HepG2 (cell line): ENCODE data around the gene CD244.

ENCODE experiments used
- ASH2L ChIP-seq: fragments of 300-600, 200-600 bp; sonication (generic); IDR thresholded peaks from 2 replicates; pipeline ENCODE4 v1.7.0; 2017; ENCODE audit warnings: low read depth, mild to moderate bottlenecking, moderate library complexity, mixed read lengths, low read length; ENCODE audit not compliant: insufficient read length
- CHD4 ChIP-seq: fragments of 200-600 bp; sonication (generic); IDR thresholded peaks from 2 replicates; pipeline ENCODE4 v1.7.0; 2017; ENCODE audit warnings: mild to moderate bottlenecking, low read length, borderline replicate concordance
- DNMT1 ChIP-seq: sonication (generic); formaldehyde crosslinking; IDR thresholded peaks from 2 replicates; pipeline ENCODE4 v1.5.1; 2020; ENCODE audit warnings: mild to moderate bottlenecking, missing genetic modification reagents
- ETV5 ChIP-seq: IDR thresholded peaks from 2 replicates; pipeline ENCODE4 v1.6.1; 2018; ENCODE audit warnings: missing biosample characterization, missing genetic modification reagents, inconsistent platforms, borderline replicate concordance
- NRL ChIP-seq: sonication (generic); formaldehyde crosslinking; IDR thresholded peaks from 2 replicates; pipeline ENCODE4 v1.5.0; 2020; ENCODE audit warnings: missing genetic modification reagents, mild to moderate bottlenecking, moderate library complexity, borderline replicate concordance
- RFX3 ChIP-seq: IDR thresholded peaks from 2 replicates; pipeline ENCODE4 v1.6.1; 2016; ENCODE audit warnings: missing biosample characterization, missing genetic modification reagents
- SP2 ChIP-seq: sonication (generic); formaldehyde crosslinking; IDR thresholded peaks from 2 replicates; pipeline ENCODE4 v1.5.1; 2020; ENCODE audit warnings: mild to moderate bottlenecking, missing genetic modification reagents
- YY1 ChIP-seq: IDR thresholded peaks from 2 replicates; pipeline ENCODE4 v1.6.1; 2011; ENCODE audit warnings: low read length, low read depth, moderate library complexity, mild to moderate bottlenecking; ENCODE audit not compliant: insufficient read depth, insufficient replicate concordance
- ZFY ChIP-seq: sonication (generic); formaldehyde crosslinking; IDR thresholded peaks from 2 replicates; pipeline ENCODE4 v1.4.0; 2020; ENCODE audit warnings: missing genetic modification reagents
- ZFYVE20 ChIP-seq: sonication (generic); formaldehyde crosslinking; IDR thresholded peaks from 2 replicates; pipeline ENCODE4 v1.8.0; 2023; ENCODE audit warnings: low read depth, mild to moderate bottlenecking, moderate library complexity, missing genetic modification reagents, borderline replicate concordance
- ZNF83 ChIP-seq: sonication (generic); formaldehyde crosslinking; IDR thresholded peaks from 2 replicates; pipeline ENCODE4 v1.4.0; 2020; ENCODE audit warnings: missing genetic modification reagents, mild to moderate bottlenecking, borderline replicate concordance
- TF ChIP-seq, protein P1 (sequence below): IDR thresholded peaks from 2 replicates; pipeline ENCODE4 v1.6.1; 2016; ENCODE audit warnings: low read depth, missing genetic modification reagents, missing compliant biosample characterization
- TF ChIP-seq, protein P2 (sequence below): sonication (generic); formaldehyde crosslinking; IDR thresholded peaks from 2 replicates; pipeline ENCODE4 v1.5.0; 2020; ENCODE audit warnings: mild to moderate bottlenecking, missing genetic modification reagents, moderate library complexity
- TF ChIP-seq, protein P3 (sequence below): sonication (generic); formaldehyde crosslinking; IDR thresholded peaks from 2 replicates; pipeline ENCODE4 v1.4.0; 2020; ENCODE audit warnings: missing genetic modification reagents, borderline replicate concordance

DNA sequence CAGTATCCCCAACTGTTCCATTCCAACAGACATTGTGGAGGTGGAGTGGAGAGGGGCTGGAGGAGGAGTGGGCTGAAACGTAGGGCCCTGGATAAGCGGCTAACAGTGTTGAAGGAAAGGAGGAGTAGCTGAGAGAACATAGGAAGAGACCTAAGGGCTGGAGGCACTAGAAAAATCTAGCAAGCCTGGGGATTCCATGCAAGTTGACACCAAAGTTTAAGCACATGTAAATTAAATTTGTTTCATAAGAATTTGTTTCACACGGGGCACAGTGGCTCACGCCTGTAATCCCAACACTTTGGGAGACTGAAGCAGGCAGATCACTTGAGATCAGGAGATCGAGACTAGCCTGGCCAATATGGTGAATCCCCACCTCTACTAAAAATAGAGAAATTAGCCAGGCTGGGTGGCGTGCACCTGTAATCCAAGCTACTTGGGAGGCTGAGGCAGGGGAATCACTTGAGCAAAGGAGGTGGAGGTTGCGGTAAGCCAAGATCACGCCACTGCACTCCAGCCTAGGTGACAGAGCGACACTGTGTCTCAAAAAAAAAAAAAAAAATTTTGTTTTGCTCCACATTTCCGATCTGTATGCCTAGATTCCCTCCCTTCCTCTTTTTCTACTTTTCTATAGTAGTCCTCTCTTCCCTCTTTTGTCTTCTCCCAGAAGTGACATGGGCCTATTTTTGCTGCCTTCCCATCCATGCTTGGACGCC lies 530 bp upstream of the CD244 start:
- TF ChIP-seq CHD4 (no peak), ZNF83 (no peak), YY1 (no peak), DNMT1 (CRISPR knock-in tag) (no peak), ETV5 (CRISPR knock-in tag) (no peak), ZFYVE20 (CRISPR knock-in tag) (no peak), RFX3 (CRISPR knock-in tag) (no peak), ASH2L (no peak), NRL (no peak), ZFY (CRISPR knock-in tag) (no peak), SP2 (CRISPR knock-in tag) (no peak)
- TF ChIP-seq, protein P1, sequence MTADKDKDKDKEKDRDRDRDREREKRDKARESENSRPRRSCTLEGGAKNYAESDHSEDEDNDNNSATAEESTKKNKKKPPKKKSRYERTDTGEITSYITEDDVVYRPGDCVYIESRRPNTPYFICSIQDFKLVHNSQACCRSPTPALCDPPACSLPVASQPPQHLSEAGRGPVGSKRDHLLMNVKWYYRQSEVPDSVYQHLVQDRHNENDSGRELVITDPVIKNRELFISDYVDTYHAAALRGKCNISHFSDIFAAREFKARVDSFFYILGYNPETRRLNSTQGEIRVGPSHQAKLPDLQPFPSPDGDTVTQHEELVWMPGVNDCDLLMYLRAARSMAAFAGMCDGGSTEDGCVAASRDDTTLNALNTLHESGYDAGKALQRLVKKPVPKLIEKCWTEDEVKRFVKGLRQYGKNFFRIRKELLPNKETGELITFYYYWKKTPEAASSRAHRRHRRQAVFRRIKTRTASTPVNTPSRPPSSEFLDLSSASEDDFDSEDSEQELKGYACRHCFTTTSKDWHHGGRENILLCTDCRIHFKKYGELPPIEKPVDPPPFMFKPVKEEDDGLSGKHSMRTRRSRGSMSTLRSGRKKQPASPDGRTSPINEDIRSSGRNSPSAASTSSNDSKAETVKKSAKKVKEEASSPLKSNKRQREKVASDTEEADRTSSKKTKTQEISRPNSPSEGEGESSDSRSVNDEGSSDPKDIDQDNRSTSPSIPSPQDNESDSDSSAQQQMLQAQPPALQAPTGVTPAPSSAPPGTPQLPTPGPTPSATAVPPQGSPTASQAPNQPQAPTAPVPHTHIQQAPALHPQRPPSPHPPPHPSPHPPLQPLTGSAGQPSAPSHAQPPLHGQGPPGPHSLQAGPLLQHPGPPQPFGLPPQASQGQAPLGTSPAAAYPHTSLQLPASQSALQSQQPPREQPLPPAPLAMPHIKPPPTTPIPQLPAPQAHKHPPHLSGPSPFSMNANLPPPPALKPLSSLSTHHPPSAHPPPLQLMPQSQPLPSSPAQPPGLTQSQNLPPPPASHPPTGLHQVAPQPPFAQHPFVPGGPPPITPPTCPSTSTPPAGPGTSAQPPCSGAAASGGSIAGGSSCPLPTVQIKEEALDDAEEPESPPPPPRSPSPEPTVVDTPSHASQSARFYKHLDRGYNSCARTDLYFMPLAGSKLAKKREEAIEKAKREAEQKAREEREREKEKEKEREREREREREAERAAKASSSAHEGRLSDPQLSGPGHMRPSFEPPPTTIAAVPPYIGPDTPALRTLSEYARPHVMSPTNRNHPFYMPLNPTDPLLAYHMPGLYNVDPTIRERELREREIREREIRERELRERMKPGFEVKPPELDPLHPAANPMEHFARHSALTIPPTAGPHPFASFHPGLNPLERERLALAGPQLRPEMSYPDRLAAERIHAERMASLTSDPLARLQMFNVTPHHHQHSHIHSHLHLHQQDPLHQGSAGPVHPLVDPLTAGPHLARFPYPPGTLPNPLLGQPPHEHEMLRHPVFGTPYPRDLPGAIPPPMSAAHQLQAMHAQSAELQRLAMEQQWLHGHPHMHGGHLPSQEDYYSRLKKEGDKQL (CRISPR knock-in tag), result no peak
- TF ChIP-seq, protein P2, sequence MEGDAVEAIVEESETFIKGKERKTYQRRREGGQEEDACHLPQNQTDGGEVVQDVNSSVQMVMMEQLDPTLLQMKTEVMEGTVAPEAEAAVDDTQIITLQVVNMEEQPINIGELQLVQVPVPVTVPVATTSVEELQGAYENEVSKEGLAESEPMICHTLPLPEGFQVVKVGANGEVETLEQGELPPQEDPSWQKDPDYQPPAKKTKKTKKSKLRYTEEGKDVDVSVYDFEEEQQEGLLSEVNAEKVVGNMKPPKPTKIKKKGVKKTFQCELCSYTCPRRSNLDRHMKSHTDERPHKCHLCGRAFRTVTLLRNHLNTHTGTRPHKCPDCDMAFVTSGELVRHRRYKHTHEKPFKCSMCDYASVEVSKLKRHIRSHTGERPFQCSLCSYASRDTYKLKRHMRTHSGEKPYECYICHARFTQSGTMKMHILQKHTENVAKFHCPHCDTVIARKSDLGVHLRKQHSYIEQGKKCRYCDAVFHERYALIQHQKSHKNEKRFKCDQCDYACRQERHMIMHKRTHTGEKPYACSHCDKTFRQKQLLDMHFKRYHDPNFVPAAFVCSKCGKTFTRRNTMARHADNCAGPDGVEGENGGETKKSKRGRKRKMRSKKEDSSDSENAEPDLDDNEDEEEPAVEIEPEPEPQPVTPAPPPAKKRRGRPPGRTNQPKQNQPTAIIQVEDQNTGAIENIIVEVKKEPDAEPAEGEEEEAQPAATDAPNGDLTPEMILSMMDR (CRISPR knock-in tag), result no peak
- TF ChIP-seq, protein P3, sequence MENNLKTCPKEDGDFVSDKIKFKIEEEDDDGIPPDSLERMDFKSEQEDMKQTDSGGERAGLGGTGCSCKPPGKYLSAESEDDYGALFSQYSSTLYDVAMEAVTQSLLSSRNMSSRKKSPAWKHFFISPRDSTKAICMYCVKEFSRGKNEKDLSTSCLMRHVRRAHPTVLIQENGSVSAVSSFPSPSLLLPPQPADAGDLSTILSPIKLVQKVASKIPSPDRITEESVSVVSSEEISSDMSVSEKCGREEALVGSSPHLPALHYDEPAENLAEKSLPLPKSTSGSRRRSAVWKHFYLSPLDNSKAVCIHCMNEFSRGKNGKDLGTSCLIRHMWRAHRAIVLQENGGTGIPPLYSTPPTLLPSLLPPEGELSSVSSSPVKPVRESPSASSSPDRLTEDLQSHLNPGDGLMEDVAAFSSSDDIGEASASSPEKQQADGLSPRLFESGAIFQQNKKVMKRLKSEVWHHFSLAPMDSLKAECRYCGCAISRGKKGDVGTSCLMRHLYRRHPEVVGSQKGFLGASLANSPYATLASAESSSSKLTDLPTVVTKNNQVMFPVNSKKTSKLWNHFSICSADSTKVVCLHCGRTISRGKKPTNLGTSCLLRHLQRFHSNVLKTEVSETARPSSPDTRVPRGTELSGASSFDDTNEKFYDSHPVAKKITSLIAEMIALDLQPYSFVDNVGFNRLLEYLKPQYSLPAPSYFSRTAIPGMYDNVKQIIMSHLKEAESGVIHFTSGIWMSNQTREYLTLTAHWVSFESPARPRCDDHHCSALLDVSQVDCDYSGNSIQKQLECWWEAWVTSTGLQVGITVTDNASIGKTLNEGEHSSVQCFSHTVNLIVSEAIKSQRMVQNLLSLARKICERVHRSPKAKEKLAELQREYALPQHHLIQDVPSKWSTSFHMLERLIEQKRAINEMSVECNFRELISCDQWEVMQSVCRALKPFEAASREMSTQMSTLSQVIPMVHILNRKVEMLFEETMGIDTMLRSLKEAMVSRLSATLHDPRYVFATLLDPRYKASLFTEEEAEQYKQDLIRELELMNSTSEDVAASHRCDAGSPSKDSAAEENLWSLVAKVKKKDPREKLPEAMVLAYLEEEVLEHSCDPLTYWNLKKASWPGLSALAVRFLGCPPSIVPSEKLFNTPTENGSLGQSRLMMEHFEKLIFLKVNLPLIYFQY (CRISPR knock-in tag), result no peak
